HG02588 (cell line): Measurements from ENCODE around the gene AK4.

Experiments used
- ATAC-seq: cut with Tn5 transposase; IDR thresholded peaks from one replicate; pipeline ENCODE4 v1.9.1; 2021; ENCODE audit warnings: mild to moderate bottlenecking, moderate library complexity; ENCODE audit not compliant: unreplicated experiment

Gene AK4

DNA sequence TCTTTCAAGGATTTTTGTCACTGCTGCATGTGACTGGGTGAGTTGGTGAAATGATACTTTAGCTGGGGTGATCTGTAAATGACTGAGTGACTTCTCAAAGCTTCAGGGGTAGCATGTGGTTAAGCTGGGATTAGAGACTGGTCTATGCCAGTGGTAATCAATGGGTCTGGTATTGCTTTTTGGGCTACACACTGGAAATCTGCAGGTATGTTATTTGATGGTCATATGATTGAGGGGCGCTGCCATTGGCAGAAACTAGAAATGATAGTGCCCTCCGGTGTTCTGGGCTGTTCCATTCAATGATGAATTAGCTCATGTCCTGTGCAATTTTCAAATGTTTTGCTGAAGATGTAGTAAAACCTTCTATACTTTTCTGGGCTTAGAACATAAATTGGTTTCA is 121.6 kb downstream of the AK4 start:
- ATAC-seq, result no peak

DNA sequence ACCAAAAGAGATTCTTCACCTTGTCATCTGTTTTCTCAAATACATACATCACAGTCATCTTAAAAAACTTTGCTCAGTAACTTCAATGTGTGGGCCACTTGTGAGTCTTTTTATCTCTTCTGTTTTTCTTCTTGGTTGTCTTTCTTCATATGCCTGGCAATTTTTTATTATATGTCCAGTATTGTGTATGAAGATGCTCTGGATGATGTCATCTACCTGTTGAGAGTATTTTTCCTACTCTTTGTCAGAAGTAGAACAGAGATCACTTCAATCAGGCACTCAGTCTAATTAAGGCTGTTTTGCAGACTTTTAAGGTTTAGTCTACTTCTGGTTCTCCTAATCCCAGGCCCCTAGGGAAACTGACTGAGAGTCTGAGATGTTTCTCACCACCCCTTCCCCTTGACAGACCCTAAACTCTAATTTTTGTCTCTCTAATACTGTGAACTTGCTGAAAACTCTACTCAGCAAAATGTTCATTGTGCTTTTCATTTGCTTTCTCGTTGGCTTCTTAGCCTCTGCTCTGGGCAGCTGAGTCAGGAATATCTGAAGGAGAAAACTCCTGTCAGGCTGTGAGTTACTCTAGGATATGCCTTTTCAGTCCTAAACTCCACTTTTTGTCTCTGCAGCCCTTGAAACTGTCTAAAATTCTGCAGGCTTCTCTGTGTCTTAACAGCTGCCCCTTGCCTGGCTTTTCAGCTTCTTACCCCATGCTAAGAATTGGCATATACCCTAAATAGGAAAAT is 128.4 kb downstream of the AK4 start:
- no peak for ATAC-seq

DNA sequence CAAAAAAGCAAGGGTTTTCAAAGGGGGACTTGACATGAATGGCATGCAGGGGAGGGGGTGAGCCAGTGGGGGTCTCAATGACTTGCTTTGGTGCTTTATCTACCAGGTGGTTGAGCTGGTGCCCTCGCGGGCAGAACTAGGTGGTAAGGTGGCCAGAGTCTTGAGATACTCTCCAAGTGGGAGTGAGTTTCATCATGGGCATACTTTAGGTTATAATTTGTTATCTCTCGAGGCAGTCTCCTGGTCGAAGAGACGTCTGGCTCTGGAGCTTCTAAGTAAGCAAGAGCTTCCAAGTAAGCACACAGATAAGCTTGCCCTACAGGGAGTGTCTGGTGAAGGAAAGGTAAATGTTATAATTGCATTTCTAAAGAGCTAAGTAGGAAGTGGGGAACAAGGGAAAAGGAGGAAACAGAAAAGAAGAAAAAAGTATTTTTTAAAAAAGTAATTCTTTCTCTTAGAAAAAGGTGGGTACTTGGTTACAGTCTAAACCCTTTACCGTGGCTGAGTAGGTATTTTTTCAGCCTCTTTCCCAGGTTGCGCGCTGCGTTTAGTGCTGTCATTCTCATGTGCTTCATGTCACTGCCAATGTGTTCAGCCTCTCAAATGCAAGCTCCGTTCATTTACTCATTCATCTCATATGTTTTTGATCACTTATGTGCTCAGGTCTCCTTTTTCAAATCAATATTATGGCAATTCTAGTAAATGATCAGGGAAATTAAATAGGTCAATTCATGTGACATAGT is 129.8 kb downstream of the AK4 start:
- no peak for ATAC-seq

DNA sequence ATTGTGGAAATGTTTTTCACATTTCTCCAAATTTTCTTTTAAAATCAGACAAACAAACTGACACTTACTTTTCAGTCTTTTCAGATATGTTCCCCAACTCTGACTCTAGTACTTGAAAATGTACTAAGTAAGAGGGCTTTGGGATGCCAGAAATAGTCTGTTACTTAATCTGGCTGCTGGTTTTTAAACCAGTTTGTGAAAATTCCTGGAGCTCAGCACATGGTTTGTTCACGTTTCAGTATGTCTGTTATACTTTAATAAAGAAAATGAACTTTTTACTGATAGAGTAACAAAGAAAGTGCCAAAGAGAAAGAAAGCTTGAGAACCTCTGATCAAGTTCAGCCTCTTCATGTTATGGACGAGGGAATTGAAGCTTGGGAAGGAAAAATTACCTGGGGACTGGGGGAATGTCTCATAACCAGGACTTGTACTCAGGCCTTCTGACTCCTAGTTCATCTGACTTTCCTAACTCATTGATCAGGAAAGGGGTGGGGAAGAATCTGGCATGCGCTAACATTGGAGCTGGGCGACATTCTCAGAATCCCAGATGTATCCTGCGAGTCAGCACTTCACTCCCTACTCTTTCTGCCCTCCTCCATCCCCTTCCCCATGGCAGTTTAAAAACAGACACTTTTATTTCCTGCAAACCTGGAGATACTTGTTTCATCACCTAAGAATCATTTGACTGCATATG is 130.5 kb downstream of the AK4 start:
- no peak for ATAC-seq

DNA sequence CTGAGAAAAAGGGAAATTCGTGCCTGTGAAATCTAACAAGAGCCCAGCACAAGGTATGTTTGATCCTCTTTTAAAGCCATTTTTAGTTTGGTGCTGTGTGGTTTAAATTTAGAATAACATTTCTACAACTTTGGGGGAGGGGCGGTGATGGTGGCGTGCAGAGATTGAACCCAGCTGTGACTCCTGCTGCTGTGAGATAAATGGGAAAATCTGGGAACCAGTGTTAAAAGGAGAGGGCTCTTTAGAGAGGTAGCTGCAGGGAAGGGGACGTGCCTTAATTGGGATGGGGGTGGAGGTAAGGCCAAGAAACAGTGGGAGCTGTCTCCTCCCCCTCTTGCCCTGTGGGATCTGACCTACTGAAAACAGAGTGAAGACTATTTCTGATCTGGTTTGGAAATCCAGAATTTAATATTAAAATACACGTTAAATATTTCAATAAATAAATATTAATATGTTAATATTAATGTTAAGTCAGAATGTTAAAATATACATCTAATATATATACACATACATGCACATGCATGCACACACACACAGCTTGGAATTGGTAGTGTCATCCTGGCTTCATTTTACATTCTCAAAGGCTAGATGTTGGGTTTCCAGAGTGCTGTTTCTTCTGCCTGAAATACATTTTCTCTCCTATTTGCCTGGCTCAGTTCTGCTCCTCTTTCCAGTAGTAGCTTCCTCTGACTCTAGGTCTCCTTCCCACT is 131.2 kb downstream of the AK4 start:
- no peak for ATAC-seq
